ENCODE measurements around the gene ITGB3.

DNA sequence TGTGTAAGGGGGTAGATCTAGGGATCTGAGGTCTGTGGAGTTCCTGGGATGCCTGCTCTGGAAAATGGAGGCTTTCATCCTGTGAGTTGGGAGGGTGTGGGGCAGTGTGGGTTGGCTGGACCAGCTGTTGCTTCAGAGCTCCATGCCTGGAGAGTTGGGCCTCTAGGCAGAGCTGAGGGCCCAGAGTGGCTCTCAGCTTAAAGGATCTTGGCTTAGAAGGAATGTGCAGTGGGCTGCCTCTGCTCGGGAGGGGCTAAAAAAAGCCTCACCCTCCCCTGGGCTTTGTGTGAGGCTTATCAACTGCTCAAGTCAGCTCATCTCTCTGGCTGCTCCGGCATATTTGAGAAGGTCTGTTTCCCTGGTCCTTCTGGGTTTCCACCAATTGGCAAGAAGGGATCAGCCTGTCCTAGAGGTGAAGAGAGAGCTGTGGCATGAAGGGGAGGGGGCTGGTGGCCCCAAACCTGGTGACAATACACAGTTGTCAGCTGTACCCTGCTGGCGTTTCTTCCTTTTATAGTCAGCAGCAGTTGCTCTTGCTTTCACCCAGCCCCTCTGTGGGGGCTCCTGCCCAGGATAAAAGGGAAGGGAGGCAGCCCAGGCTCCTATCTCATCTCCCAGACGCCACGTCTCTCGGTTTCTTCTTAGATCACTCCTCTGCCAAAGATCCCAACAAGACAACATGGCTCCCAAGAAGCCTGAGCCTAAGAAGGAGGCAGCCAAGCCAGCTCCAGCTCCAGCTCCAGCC lies 44.7 kb upstream of the ITGB3 start, which contains the start of gene MYL4:
- TF ChIP-seq SIN3A (IDR thresholded peaks at IDR 0.05; ENCODE audit: low read depth) (no peak), EZH2 (IDR thresholded peaks at IDR 0.05) (no peak)

Measured in HCT116 (cell line).